Choroid plexus epithelial cell (primary cell): Measurements from ENCODE around the gene SNRNP35.
"Not testable (repeated sequence)": the region's sequence is repeated elsewhere in the genome, so short reads cannot be mapped to it uniquely, and the experiment has no call there.

Experiments used
- DNase-seq: peaks from one replicate; pipeline ENCODE4 v3.0.0-alpha.2; 2010; ENCODE audit warnings: low read depth
- H3K4me3 ChIP-seq: 2 replicates; pipeline ENCODE4 v1.5.1; 2011; ENCODE audit warnings: low read depth, mild to moderate bottlenecking, control low read depth, low read length, moderate library complexity
- CTCF ChIP-seq: conservative IDR thresholded peaks from 2 replicates; pipeline ENCODE4 v1.5.1; 2011; ENCODE audit warnings: low read depth, mild to moderate bottlenecking, control low read depth, inconsistent platforms, low read length, moderate library complexity

The SNRNP35 gene

DNA sequence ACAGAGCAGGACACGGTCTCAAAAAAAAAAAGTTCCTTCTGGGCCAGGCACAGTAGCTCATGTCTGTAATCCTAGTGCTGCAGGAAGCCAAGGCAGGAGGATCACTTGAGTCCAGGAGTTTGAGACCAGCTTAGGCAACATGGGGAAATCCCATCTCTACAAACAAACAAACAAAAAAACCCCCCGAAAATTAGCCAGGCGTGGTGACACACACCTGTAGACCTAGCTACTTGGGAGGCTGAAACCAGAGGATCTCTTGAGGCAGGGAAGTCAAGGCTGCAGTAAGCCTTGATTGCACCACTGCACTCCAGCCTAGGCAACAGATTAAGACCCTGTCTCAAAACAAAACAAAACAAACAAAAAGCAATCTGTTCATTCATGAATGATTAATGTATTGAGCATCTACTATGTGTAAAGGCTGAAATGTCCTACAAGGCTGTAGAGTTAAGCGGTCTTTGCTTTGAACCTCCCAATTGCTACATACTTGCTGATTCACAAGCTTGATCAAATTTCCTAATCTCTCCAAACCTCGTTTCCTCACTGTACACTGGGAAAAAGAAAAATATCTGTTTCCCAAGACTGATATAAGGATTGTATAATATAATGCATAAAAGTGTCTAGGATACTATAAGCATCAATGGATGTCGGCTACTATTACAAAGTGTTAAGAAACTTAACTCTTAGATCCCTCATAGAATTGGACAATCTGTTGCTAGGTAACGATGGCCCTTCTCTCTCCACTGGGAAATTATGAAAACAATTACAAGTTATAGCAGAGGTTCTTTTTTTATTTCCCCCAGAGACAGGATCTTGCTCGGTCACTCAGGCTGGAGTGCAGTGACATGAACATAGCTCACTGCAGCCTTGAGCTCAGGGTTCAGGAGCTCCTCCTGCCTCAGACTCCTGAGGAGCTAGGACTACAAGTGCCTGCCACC, 13.6 kb upstream of the SNRNP35 start:
- DNase-seq = peak; percentile 77
- no peak for TF ChIP-seq CTCF
- no peak overlapping the region for H3K4me3 ChIP-seq

- peak; percentile 61 for DNase-seq
- TF ChIP-seq CTCF = no peak
- no peak overlapping the region for H3K4me3 ChIP-seq
These were observed 12.3 kb upstream of the SNRNP35 start for GRCh38 chr12:123445388-123446332.

- no peak overlapping the region for H3K4me3 ChIP-seq
- DNase-seq = no peak
- TF ChIP-seq CTCF = no peak
These were observed 11.6 kb upstream of the SNRNP35 start for GRCh38 chr12:123446333-123446713.

- peak; percentile 41 for DNase-seq
- no peak overlapping the region for H3K4me3 ChIP-seq
- no peak for TF ChIP-seq CTCF
These were observed 8.6 kb upstream of the SNRNP35 start for GRCh38 chr12:123449249-123449733.

DNA sequence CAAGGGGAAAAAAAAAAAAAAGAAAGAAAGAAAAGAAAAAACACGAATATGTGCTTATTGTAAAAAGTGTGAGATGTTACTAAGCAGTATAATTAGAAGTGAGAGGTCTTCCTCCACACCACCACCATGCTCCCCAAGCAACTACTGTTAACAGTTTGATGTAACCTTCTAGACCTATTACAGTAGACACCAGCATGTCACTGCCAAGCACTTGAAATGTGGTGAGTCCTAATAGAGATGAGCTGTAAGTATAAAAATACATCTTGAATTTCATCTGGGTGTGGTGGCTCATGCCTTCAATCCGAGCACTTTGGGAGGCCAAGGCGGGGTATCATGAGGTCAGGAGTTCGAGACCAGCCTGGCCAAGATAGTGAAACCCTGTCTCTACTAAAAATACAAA, 8.1 kb upstream of the SNRNP35 start:
- H3K4me3 ChIP-seq = no peak overlapping the region
- TF ChIP-seq CTCF = no peak
- no peak for DNase-seq

GRCh38 chr12:123450636-123451035, 7.3 kb upstream of the SNRNP35 start:
- DNase-seq = no peak
- TF ChIP-seq CTCF = no peak
- H3K4me3 ChIP-seq = no peak overlapping the region

- not testable (repeated sequence) for H3K4me3 ChIP-seq, DNase-seq
These were observed 5.7 kb upstream of the SNRNP35 start for GRCh38 chr12:123452276-123452550.
